ENCODE measurements around the gene PTPRM.

PTPRM gene

GRCh38 chr18:7630731-7631442, 63.8 kb downstream of the PTPRM start:
- no peak for DNase-seq

- no peak for DNase-seq
These were observed 65.3 kb downstream of the PTPRM start for GRCh38 chr18:7632152-7633098.

GRCh38 chr18:7633171-7633570, 66.1 kb downstream of the PTPRM start:
- no peak for DNase-seq

- no peak for DNase-seq
These were observed 68.8 kb downstream of the PTPRM start for GRCh38 chr18:7635948-7636347.

GRCh38 chr18:7637269-7637668, 70.2 kb downstream of the PTPRM start:
- no peak for DNase-seq

- DNase-seq, result no peak
These were observed 71.2 kb downstream of the PTPRM start for GRCh38 chr18:7638321-7638720.

GRCh38 chr18:7641813-7642212, 74.7 kb downstream of the PTPRM start:
- DNase-seq, result no peak

- DNase-seq, result no peak
These were observed 75.3 kb downstream of the PTPRM start for GRCh38 chr18:7642331-7642890.

- no peak for DNase-seq
These were observed 78.6 kb downstream of the PTPRM start for GRCh38 chr18:7645756-7646155.

GRCh38 chr18:7646174-7646886, 79.2 kb downstream of the PTPRM start:
- DNase-seq, result no peak

- no peak for DNase-seq
These were observed 80.4 kb downstream of the PTPRM start for GRCh38 chr18:7647500-7647899.

GRCh38 chr18:7657050-7657449, 89.9 kb downstream of the PTPRM start:
- no peak for DNase-seq

GRCh38 chr18:7657937-7658336, 90.8 kb downstream of the PTPRM start:
- no peak for DNase-seq

- no peak for DNase-seq
These were observed 91.6 kb downstream of the PTPRM start for GRCh38 chr18:7658701-7659100.

GRCh38 chr18:7661207-7661606, 94.1 kb downstream of the PTPRM start:
- no peak for DNase-seq

- no peak for DNase-seq
These were observed 95.8 kb downstream of the PTPRM start for GRCh38 chr18:7662866-7663265.

GRCh38 chr18:7663366-7664312, 96.5 kb downstream of the PTPRM start:
- no peak for DNase-seq

- DNase-seq, result no peak
These were observed 99.2 kb downstream of the PTPRM start for GRCh38 chr18:7666195-7666776.

GRCh38 chr18:7668392-7668791, 101.3 kb downstream of the PTPRM start:
- no peak for DNase-seq

GRCh38 chr18:7669361-7669760, 102.2 kb downstream of the PTPRM start:
- DNase-seq, result no peak

GRCh38 chr18:7671105-7671504, 104.0 kb downstream of the PTPRM start:
- no peak for DNase-seq

Measured in NCI-H1105 (cell line).